Vagina (tissue), 2 donors: ENCODE results near the gene CDC73.
"Not testable (repeated sequence)": the region's sequence is repeated elsewhere in the genome, so short reads cannot be mapped to it uniquely, and the experiment has no call there.

Source experiments
- POLR2A ChIP-seq, 2 donors: fragments of 450-650 bp; IDR thresholded peaks; one replicate each; pipeline ENCODE4 v1.6.1; 2017; ENCODE audit warnings: antibody characterized with exemption in 2 of 2, mild to moderate bottlenecking in 2 of 2, moderate library complexity in 2 of 2
- POLR2AphosphoS5 ChIP-seq, 2 donors: sonication (generic); formaldehyde crosslinking; IDR thresholded peaks; one replicate each; pipeline ENCODE4 v1.9.0; 2017; ENCODE audit warnings: antibody characterized with exemption in 2 of 2, mild to moderate bottlenecking in 2 of 2, low read depth in 1 of 2; ENCODE audit not compliant: insufficient read depth in 1 of 2
- TF ChIP-seq, protein P1 (sequence below), 3 experiments: fragments of 450-650 bp in 2 of 3; fragments of 200-600 bp in 1 of 3; sonication (generic) in 1 of 3; IDR thresholded peaks; one replicate each; pipeline ENCODE4 v1.5.1; 2017 to 2019; ENCODE audit warnings: antibody characterized with exemption in 3 of 3, mild to moderate bottlenecking in 2 of 3, moderate library complexity in 2 of 3

DNA sequence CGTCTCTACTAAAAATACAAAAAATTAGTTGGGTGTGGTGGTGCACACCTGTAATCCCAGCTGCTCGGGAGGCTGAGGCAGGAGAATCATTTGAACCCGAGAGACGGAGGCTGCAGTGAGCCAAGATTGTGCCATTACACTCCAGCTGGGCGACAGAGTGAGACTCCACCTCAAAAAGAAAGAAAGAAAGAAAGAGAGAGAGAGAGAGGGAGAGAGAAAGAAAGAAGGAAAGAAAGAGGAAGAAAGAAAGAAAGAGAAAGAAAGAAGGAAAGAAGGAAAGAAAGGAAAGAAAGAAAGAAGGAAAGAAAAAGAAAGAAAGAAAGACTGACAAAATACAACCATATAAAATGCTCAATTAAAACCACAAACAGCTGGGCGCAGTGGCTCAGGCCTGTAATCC, 4.7 kb upstream of the CDC73 start:
- TF ChIP-seq, protein P1, sequence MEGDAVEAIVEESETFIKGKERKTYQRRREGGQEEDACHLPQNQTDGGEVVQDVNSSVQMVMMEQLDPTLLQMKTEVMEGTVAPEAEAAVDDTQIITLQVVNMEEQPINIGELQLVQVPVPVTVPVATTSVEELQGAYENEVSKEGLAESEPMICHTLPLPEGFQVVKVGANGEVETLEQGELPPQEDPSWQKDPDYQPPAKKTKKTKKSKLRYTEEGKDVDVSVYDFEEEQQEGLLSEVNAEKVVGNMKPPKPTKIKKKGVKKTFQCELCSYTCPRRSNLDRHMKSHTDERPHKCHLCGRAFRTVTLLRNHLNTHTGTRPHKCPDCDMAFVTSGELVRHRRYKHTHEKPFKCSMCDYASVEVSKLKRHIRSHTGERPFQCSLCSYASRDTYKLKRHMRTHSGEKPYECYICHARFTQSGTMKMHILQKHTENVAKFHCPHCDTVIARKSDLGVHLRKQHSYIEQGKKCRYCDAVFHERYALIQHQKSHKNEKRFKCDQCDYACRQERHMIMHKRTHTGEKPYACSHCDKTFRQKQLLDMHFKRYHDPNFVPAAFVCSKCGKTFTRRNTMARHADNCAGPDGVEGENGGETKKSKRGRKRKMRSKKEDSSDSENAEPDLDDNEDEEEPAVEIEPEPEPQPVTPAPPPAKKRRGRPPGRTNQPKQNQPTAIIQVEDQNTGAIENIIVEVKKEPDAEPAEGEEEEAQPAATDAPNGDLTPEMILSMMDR (IDR thresholded peaks at IDR 0.05): not testable (repeated sequence)
- TF ChIP-seq POLR2A (IDR thresholded peaks at IDR 0.05); POLR2AphosphoS5 (IDR thresholded peaks at IDR 0.05; ENCODE audit: insufficient read depth in 1 of 2, low read depth in 1 of 2): not testable (repeated sequence)
